Measurements from ENCODE around the gene PTPRG. TPM values are rescaled to one million over a fixed set of nuclear protein-coding genes. Genes with fewer than 3 reads are reported as not detected.

The PTPRG gene
- total RNA-seq, 1 donor from 2014 or later, result 80.7 TPM

GRCh38 chr3:61632568-61633175 lies 71.3 kb downstream of the PTPRG start:
- Mint-ChIP-seq H3K9me3 (ENCODE audit: unreplicated experiment) (no peaks in the 10 kb centered on the region), H3K27ac (ENCODE audit: unreplicated experiment) (no peak overlapping the region), H3K4me1 (ENCODE audit: unreplicated experiment) (no peaks in the 10 kb centered on the region), H3K36me3 (ENCODE audit: low read depth, unreplicated experiment) (peaks cover 4% of the 10 kb centered on the region), H3K4me3 (ENCODE audit: unreplicated experiment) (no peak overlapping the region), H3K27me3 (ENCODE audit: unreplicated experiment) (peaks cover 2% of the 10 kb centered on the region)
- DNase-seq (ENCODE audit: low spot score), result no peak
- TF ChIP-seq, protein P1, sequence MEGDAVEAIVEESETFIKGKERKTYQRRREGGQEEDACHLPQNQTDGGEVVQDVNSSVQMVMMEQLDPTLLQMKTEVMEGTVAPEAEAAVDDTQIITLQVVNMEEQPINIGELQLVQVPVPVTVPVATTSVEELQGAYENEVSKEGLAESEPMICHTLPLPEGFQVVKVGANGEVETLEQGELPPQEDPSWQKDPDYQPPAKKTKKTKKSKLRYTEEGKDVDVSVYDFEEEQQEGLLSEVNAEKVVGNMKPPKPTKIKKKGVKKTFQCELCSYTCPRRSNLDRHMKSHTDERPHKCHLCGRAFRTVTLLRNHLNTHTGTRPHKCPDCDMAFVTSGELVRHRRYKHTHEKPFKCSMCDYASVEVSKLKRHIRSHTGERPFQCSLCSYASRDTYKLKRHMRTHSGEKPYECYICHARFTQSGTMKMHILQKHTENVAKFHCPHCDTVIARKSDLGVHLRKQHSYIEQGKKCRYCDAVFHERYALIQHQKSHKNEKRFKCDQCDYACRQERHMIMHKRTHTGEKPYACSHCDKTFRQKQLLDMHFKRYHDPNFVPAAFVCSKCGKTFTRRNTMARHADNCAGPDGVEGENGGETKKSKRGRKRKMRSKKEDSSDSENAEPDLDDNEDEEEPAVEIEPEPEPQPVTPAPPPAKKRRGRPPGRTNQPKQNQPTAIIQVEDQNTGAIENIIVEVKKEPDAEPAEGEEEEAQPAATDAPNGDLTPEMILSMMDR (IDR thresholded peaks at IDR 0.05; ENCODE audit: unreplicated experiment), result no peak

DNA sequence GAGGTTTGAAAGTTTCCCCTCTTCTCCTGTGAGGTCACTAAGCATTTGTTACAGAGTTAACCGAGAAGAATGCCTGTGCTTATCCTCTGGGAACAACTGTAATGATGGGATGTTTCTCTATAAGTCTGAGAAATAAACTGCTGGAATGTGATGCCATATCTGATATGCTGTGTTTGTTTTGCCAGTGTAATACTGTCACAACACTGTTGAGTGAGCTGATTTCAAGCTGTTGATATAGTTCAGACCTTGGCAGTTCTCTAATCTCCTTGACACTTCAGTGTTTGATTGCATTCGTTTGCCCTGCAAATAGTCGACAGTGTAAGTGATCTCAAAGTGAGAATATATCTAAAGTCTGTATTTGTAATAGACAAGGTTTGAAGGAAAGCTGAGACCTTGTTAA lies 73.3 kb downstream of the PTPRG start:
- TF ChIP-seq, protein P1 (IDR thresholded peaks at IDR 0.05; ENCODE audit: unreplicated experiment), result no peak
- Mint-ChIP-seq H3K4me3 (ENCODE audit: unreplicated experiment) (no peak overlapping the region), H3K27me3 (ENCODE audit: unreplicated experiment) (peaks cover 2% of the 10 kb centered on the region), H3K4me1 (ENCODE audit: unreplicated experiment) (no peaks in the 10 kb centered on the region), H3K36me3 (ENCODE audit: low read depth, unreplicated experiment) (peaks cover 4% of the 10 kb centered on the region), H3K27ac (ENCODE audit: unreplicated experiment) (no peak overlapping the region), H3K9me3 (ENCODE audit: unreplicated experiment) (no peaks in the 10 kb centered on the region)
- DNase-seq (ENCODE audit: low spot score), result no peak

GRCh38 chr3:61637088-61638051 lies 76.0 kb downstream of the PTPRG start:
- Mint-ChIP-seq H3K4me1 (ENCODE audit: unreplicated experiment) (peaks cover 15% of the 10 kb centered on the region), H3K27ac (ENCODE audit: unreplicated experiment) (no peak overlapping the region), H3K36me3 (ENCODE audit: low read depth, unreplicated experiment) (peaks cover 4% of the 10 kb centered on the region), H3K4me3 (ENCODE audit: unreplicated experiment) (no peak overlapping the region), H3K9me3 (ENCODE audit: unreplicated experiment) (no peaks in the 10 kb centered on the region), H3K27me3 (ENCODE audit: unreplicated experiment) (peaks cover 1% of the 10 kb centered on the region)
- DNase-seq (ENCODE audit: low spot score), result no peak
- TF ChIP-seq, protein P1 (IDR thresholded peaks at IDR 0.05; ENCODE audit: unreplicated experiment), result no peak

DNA sequence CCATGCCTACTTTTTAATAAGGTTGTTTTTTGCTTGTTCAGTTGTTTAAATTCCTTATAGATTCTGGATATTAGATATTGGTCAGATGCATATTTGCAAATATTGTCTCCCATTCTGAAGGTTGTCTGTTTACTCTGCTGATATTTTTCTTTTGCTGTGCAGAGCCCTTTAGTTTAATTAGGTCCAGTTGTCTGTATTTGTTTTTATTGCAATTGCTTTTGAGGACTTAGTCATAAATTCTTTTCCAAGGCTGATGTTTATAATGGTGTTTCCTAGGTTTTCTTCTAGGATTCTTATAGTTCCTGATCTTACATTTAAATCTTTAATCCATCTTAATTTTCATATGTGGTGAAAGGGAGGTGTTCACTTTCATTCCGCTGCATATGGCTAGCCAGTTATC lies 77.4 kb downstream of the PTPRG start:
- H3K4me1 Mint-ChIP-seq (ENCODE audit: unreplicated experiment), result peaks cover 23% of the 10 kb centered on the region
- no peaks in the 10 kb centered on the region for H3K27me3 Mint-ChIP-seq (ENCODE audit: unreplicated experiment)
- DNase-seq (ENCODE audit: low spot score), result no peak
- no peaks in the 10 kb centered on the region for H3K36me3 Mint-ChIP-seq (ENCODE audit: low read depth, unreplicated experiment)
- TF ChIP-seq, protein P1 (IDR thresholded peaks at IDR 0.05; ENCODE audit: unreplicated experiment), result no peak
- H3K4me3 Mint-ChIP-seq (ENCODE audit: unreplicated experiment), result no peak overlapping the region
- H3K27ac Mint-ChIP-seq (ENCODE audit: unreplicated experiment), result no peak overlapping the region
- H3K9me3 Mint-ChIP-seq (ENCODE audit: unreplicated experiment), result no peaks in the 10 kb centered on the region

DNA sequence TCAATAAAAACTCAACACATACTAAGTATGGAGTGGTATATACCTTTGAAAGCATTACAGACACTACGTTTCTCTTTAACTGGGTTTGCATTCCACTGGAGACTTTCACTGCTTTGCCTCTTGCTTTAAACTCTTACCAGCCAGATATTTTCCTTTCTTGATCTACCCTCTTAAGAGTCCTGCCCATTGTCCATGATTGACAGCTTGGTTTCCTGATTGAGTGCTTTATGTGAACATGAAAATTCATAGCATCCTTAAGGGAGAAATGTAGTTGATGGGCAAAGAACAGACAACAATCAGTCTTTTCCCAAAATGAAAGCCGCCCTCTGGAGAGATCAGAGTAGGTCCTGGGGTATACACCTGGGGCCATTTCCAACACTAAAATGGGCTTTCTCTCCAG lies 78.6 kb downstream of the PTPRG start:
- H3K27me3 Mint-ChIP-seq (ENCODE audit: unreplicated experiment), result no peaks in the 10 kb centered on the region
- H3K4me1 Mint-ChIP-seq (ENCODE audit: unreplicated experiment), result peaks cover 23% of the 10 kb centered on the region
- H3K27ac Mint-ChIP-seq (ENCODE audit: unreplicated experiment), result no peak overlapping the region
- no peaks in the 10 kb centered on the region for H3K36me3 Mint-ChIP-seq (ENCODE audit: low read depth, unreplicated experiment)
- TF ChIP-seq, protein P1 (IDR thresholded peaks at IDR 0.05; ENCODE audit: unreplicated experiment), result no peak
- no peaks in the 10 kb centered on the region for H3K9me3 Mint-ChIP-seq (ENCODE audit: unreplicated experiment)
- no peak for DNase-seq (ENCODE audit: low spot score)
- H3K4me3 Mint-ChIP-seq (ENCODE audit: unreplicated experiment), result no peak overlapping the region

Measured in endothelial cell (in vitro differentiated cells).